Astrocyte (in vitro differentiated cells and primary cell): ENCODE results near the gene PHKG2. TPM values are rescaled to one million over a fixed set of nuclear protein-coding genes. Genes with fewer than 3 reads are reported as not detected.

ENCODE experiments used
- DNase-seq: peaks from one replicate; pipeline ENCODE4 v3.0.0-alpha.2; 2010; ENCODE audit warnings: low read depth
- FAIRE-seq: peaks from 2 replicates; lab custom pipeline; 2011; peaks lifted over from hg19 to GRCh38; lab: Jason Lieb, UNC
- H2AFZ ChIP-seq: 2 replicates; pipeline ENCODE4 v1.6.0; 2012; ENCODE audit warnings: low read depth, low read length, inconsistent platforms
- H3K27ac ChIP-seq: 2 replicates; pipeline ENCODE4 v1.5.1; 2011; ENCODE audit warnings: low read depth, low read length, inconsistent platforms
- H3K27me3 ChIP-seq: 2 replicates; pipeline ENCODE4 v1.6.0; 2011; ENCODE audit warnings: low read length, inconsistent platforms; ENCODE audit not compliant: insufficient read depth
- H3K36me3 ChIP-seq: 2 replicates; pipeline ENCODE4 v1.5.1; 2011; ENCODE audit warnings: low read length, inconsistent platforms; ENCODE audit not compliant: insufficient read depth
- H3K4me1 ChIP-seq: 2 replicates; pipeline ENCODE4 v1.5.1; 2011; ENCODE audit warnings: low read length, inconsistent platforms; ENCODE audit not compliant: insufficient read depth
- H3K4me2 ChIP-seq: 2 replicates; pipeline ENCODE4 v1.6.0; 2012; ENCODE audit warnings: low read length, inconsistent platforms
- H3K4me3 ChIP-seq: 2 replicates; pipeline ENCODE4 v1.5.1; 2011; ENCODE audit warnings: low read depth, mild to moderate bottlenecking, low read length, inconsistent platforms; ENCODE audit not compliant: insufficient read depth
- H3K79me2 ChIP-seq: 2 replicates; pipeline ENCODE4 v1.6.0; 2012; ENCODE audit warnings: mild to moderate bottlenecking, low read length, inconsistent platforms; ENCODE audit not compliant: insufficient read depth
- H3K9ac ChIP-seq: 2 replicates; pipeline ENCODE4 v1.6.0; 2012; ENCODE audit warnings: mild to moderate bottlenecking, low read length, inconsistent platforms
- H3K9me3 ChIP-seq: 2 replicates; pipeline ENCODE4 v1.5.1; 2012; ENCODE audit warnings: low read depth, mild to moderate bottlenecking, low read length, inconsistent platforms; ENCODE audit not compliant: insufficient read depth
- H4K20me1 ChIP-seq: 2 replicates; pipeline ENCODE4 v1.6.0; 2012; ENCODE audit warnings: low read length, inconsistent platforms; ENCODE audit not compliant: insufficient read depth
- H3K27ac Mint-ChIP-seq: one replicate; pipeline ENCODE4 v1.8.0; 2021; ENCODE audit warnings: mild to moderate bottlenecking, mixed read lengths; ENCODE audit not compliant: unreplicated experiment
- H3K27me3 Mint-ChIP-seq: one replicate; pipeline ENCODE4 v1.8.0; 2021; ENCODE audit warnings: low read depth, mixed read lengths; ENCODE audit not compliant: unreplicated experiment
- H3K36me3 Mint-ChIP-seq: one replicate; pipeline ENCODE4 v1.8.0; 2021; ENCODE audit warnings: low read depth, mixed read lengths; ENCODE audit not compliant: unreplicated experiment
- H3K4me1 Mint-ChIP-seq: one replicate; pipeline ENCODE4 v1.8.0; 2021; ENCODE audit warnings: low read depth, mixed read lengths; ENCODE audit not compliant: unreplicated experiment
- H3K4me3 Mint-ChIP-seq: one replicate; pipeline ENCODE4 v1.8.0; 2021; ENCODE audit warnings: mild to moderate bottlenecking, moderate library complexity, mixed read lengths; ENCODE audit not compliant: unreplicated experiment
- H3K9me3 Mint-ChIP-seq: one replicate; pipeline ENCODE4 v1.8.0; 2021; ENCODE audit warnings: mild to moderate bottlenecking, mixed read lengths; ENCODE audit not compliant: unreplicated experiment
- CTCF ChIP-seq: IDR thresholded peaks from 2 replicates; pipeline ENCODE4 v1.5.1; 2011; ENCODE audit warnings: low read depth, mild to moderate bottlenecking, inconsistent platforms, low read length, moderate library complexity; ENCODE audit not compliant: insufficient read depth
- EZH2 ChIP-seq: IDR thresholded peaks from 2 replicates; pipeline ENCODE4 v1.6.1; 2012; ENCODE audit warnings: mild to moderate bottlenecking, low read length, inconsistent platforms; ENCODE audit not compliant: insufficient read depth
- total RNA-seq: library from RNA; stranded (reverse); gene quantifications from 2 replicates; pipeline ENCODE4 v1.2.1, GENCODE V29; 2021

The PHKG2 gene
- total RNA-seq, 1 donor from 2014 or later, result 34.2 TPM

- peaks cover 14% of the 10 kb centered on the region for H3K36me3 Mint-ChIP-seq
- Histone ChIP-seq H3K4me1 (peaks cover 21% of the 10 kb centered on the region), H2AFZ (no peak overlapping the region), H3K4me2 (peak overlapping the region; percentile 58), H3K27me3 (no peaks in the 10 kb centered on the region), H4K20me1 (peaks cover 43% of the 10 kb centered on the region), H3K9ac (peak overlapping the region; percentile 32), H3K27ac (peak overlapping the region; percentile 81), H3K79me2 (peaks cover 12% of the 10 kb centered on the region), H3K36me3 (peaks cover 49% of the 10 kb centered on the region), H3K4me3 (no peak overlapping the region), H3K9me3 (no peaks in the 10 kb centered on the region)
- H3K27ac Mint-ChIP-seq, result peak overlapping the region; percentile 97
- DNase-seq (peak; percentile 89), FAIRE-seq (peak; percentile 88)
- no peaks in the 10 kb centered on the region for H3K9me3 Mint-ChIP-seq
- TF ChIP-seq EZH2 (no peak), CTCF (no peak)
- H3K27me3 Mint-ChIP-seq, result no peaks in the 10 kb centered on the region
- H3K4me1 Mint-ChIP-seq, result peaks cover 22% of the 10 kb centered on the region
- H3K4me3 Mint-ChIP-seq, result peak overlapping the region; percentile 55
These were observed 6.7 kb upstream of the PHKG2 start for GRCh38 chr16:30741461-30741914.

- H3K27ac Mint-ChIP-seq, result no peak overlapping the region
These were observed 4.5 kb upstream of the PHKG2 start for GRCh38 chr16:30743716-30744115.

More at GRCh38 chr16:30743716-30744115, 4.5 kb upstream of the PHKG2 start:
- H3K4me1 Mint-ChIP-seq, result peaks cover 28% of the 10 kb centered on the region
- H3K4me3 ChIP-seq, result no peak overlapping the region
- no peak overlapping the region for H3K27ac ChIP-seq
- TF ChIP-seq EZH2, result no peak
- no peak for TF ChIP-seq CTCF
- DNase-seq, result no peak
- H3K4me1 ChIP-seq, result peaks cover 30% of the 10 kb centered on the region
- H4K20me1 ChIP-seq, result peaks cover 33% of the 10 kb centered on the region
- no peak overlapping the region for H2AFZ ChIP-seq
- peaks cover 11% of the 10 kb centered on the region for H3K36me3 Mint-ChIP-seq
- no peaks in the 10 kb centered on the region for H3K27me3 Mint-ChIP-seq
- H3K9me3 Mint-ChIP-seq, result no peaks in the 10 kb centered on the region
- H3K27me3 ChIP-seq, result no peaks in the 10 kb centered on the region
- no peak overlapping the region for H3K4me3 Mint-ChIP-seq
- H3K9me3 ChIP-seq, result no peaks in the 10 kb centered on the region
- no peak for FAIRE-seq
- peaks cover 32% of the 10 kb centered on the region for H3K36me3 ChIP-seq
- no peak overlapping the region for H3K9ac ChIP-seq
- no peak overlapping the region for H3K4me2 ChIP-seq
- peaks cover 13% of the 10 kb centered on the region for H3K79me2 ChIP-seq
